ENCODE results near the gene HECTD2.

HECTD2 gene

DNA sequence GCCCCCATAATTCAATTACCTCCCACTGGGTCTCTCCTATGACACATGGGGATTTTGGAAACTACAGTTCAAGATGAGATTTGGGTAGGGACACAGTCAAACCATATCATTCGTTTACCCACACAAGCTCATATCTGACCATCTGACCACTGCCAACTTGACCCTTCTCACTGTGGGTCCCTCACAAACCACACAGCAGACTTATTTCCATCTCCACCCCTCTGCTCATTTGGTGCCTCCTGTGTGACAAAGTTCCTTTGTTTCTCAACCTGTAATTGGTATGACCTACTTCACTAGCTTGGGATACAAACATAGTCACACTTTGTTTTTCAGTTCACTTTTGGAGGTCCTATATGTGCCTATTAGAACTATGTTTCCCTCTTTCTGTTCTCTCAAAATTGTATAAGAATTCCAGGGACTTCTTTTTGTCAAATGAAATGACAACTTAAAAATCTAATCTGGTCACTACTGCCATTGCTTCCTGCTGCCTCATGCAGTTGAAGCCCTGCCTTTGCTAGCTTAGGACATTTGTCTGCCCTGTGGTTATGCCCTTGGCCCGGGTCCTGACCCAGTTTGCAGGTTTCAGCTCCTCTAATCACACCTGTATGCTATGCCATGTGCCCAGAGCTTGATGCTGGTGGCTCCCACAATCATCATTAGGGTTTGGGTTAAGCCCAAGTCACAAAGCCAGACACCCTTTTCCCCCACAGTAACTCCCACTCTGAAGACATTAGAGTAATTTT is 152.9 kb downstream of the HECTD2 start:
- in situ Hi-C loops (cut with HindIII; ENCODE audit: low sequenced_read_pairs), result no loop called here

DNA sequence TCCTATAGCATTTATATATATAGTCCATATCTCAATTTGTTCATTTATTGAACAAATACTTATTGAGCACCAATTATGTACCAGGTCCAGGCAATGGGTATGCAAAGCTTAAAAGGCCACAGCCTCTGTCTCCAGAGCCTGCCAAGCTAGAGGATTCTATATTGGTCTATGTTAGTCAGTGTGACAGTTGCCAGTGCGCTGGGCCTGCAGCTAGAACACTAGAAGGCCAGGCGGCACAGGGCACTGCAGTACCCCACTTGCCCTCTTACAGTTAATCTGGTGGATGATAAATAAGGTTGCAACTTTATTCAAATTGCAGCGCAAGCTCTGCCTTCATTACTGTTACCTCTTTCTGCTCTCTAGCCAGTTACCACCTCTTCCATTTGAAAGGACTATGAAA is 153.9 kb downstream of the HECTD2 start:
- in situ Hi-C loops (cut with HindIII; ENCODE audit: low sequenced_read_pairs), result no loop called here

All from endothelial cell of hepatic sinusoid (primary cell).